CD4-positive, alpha-beta T cell treated with Interleukin-21 for 1 hour (primary cell): ENCODE measurements around the gene UNC5A.
A peak's percentile ranks its signal among the peaks of the same experiment; 100 is the strongest.

Experiments used
- DNase-seq: peaks from one replicate; pipeline ENCODE4 v3.0.0-alpha.2; 2020

Gene UNC5A

GRCh38 chr5:176881816-176882566 lies 71.6 kb downstream of the UNC5A start:
- DNase-seq, result no peak

GRCh38 chr5:176882567-176882903 lies 72.2 kb downstream of the UNC5A start:
- no peak for DNase-seq

- DNase-seq, result no peak
Observed at GRCh38 chr5:176883700-176884570, 73.6 kb downstream of the UNC5A start.

- no peak for DNase-seq
Observed at GRCh38 chr5:176884571-176884890, 74.2 kb downstream of the UNC5A start.

- DNase-seq, result no peak
Observed at GRCh38 chr5:176886336-176887251, 76.2 kb downstream of the UNC5A start.

- no peak for DNase-seq
Observed at GRCh38 chr5:176887252-176887849, 77.0 kb downstream of the UNC5A start.

- no peak for DNase-seq
Observed at GRCh38 chr5:176888016-176888864, 77.9 kb downstream of the UNC5A start.

GRCh38 chr5:176888865-176889165 lies 78.5 kb downstream of the UNC5A start:
- DNase-seq, result no peak

- DNase-seq, result no peak
Observed at GRCh38 chr5:176889321-176890280, 79.2 kb downstream of the UNC5A start.

GRCh38 chr5:176890455-176891330 lies 80.3 kb downstream of the UNC5A start:
- DNase-seq, result no peak

GRCh38 chr5:176891331-176891958 lies 81.1 kb downstream of the UNC5A start:
- DNase-seq, result no peak

GRCh38 chr5:176892663-176893062 lies 82.3 kb downstream of the UNC5A start:
- DNase-seq, result no peak

GRCh38 chr5:176894298-176894697 lies 83.9 kb downstream of the UNC5A start:
- DNase-seq, result no peak

GRCh38 chr5:176895831-176896230 lies 85.5 kb downstream of the UNC5A start:
- DNase-seq, result no peak

- DNase-seq, result no peak
Observed at GRCh38 chr5:176897263-176897662, 86.9 kb downstream of the UNC5A start.

GRCh38 chr5:176899296-176899891 lies 89.0 kb downstream of the UNC5A start, which contains the start of gene HK3:
Gene HK3 (minus strand): TSS chr5:176899346. CDS start chr5:176896159, 3,187 bp downstream.
- DNase-seq, result peak; percentile 6

GRCh38 chr5:176899946-176900779 lies 89.8 kb downstream of the UNC5A start:
- DNase-seq, result no peak

GRCh38 chr5:176900780-176901204 lies 90.4 kb downstream of the UNC5A start:
- DNase-seq, result no peak
